IPS DF 4.7 (cell line): ENCODE results near the gene ANLN.
"Not testable (repeated sequence)": the region's sequence is repeated elsewhere in the genome, so short reads cannot be mapped to it uniquely, and the experiment has no call there.

Source experiments
- DNase-seq: peaks from one replicate; pipeline ENCODE4 v3.0.0-alpha.2; 2013; ENCODE audit warnings: low spot score; ENCODE audit errors: extremely low read depth

ANLN gene

GRCh38 chr7:36460811-36461429, 71.3 kb downstream of the ANLN start:
- DNase-seq, result no peak

- DNase-seq, result no peak
Measured at GRCh38 chr7:36462551-36463137, 73.0 kb downstream of the ANLN start.

- no peak for DNase-seq
Measured at GRCh38 chr7:36464271-36464670, 74.6 kb downstream of the ANLN start.

GRCh38 chr7:36466001-36466400, 76.3 kb downstream of the ANLN start:
- not testable (repeated sequence) for DNase-seq

- no peak for DNase-seq
Measured at GRCh38 chr7:36468370-36469101, 78.9 kb downstream of the ANLN start.

DNA sequence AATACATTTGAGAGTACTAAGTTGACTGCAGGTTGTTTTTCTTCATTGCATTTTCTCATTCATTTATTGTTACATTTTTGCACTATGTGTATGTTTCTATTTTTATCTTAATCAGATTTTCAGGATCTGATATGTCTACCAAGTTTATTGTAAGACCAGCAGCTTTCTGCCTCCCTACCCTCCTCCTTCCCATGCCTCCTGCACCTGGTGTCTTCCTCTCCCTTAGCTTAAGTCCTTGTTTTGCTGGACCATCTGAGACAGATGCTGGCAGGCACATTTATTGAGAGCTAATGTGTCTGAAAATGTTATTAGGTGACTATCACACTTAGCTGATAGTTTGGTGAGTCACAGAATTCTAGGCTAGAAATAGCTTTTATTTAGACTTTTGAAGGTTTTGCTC, 79.6 kb downstream of the ANLN start:
- no peak for DNase-seq

GRCh38 chr7:36472141-36472729, 82.6 kb downstream of the ANLN start:
- no peak for DNase-seq

GRCh38 chr7:36473454-36474282, 84.0 kb downstream of the ANLN start:
- DNase-seq, result peak; percentile 28

DNA sequence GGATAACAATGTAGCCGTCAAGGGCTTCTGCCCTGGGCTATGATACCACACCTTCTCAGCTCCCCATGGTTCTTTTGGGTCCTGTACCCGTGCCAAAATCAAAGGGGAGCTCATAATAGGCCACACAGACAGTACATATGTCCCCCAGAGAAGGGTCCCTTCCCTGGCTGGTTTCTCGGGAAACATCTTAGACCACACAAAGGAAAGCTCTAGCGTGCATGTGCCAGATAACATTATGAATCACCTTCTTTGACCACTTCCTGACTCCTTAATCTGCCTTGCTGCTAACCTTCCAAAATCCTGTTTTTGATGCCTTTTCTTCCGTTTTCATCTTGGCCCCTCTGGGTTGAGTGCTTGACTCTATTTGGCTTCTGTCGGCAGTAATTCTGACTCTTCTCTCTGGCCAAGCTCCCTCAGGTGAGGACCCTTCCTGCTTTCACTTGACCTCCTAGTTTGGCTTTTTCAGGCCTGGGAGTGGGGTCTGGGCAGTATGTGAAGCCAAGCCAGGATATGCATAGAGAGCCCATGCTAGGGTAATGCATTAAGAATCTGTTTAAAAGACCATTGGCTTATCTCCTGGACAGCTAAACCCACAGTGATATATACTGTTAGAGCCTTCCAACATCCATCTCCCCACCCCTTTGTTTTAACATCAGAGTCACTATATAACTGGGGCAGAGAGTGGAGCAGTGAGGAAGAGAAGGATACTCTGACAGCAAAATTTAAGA, 84.8 kb downstream of the ANLN start:
- no peak for DNase-seq

DNA sequence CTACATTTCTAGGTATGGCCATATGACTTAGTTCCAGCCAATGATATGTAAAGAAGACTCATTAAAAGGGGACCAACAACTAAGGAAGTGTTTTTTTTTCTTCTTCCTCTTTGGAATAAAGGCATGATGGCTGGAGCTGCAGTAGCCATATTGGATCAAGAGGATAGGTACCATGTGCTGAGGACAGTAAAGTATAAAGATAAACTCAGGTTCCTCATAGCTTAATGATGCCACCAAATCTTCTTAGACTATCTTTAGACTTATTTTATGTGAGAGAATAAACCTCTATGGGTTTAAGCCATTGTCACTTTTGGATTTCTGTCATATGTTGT, 85.3 kb downstream of the ANLN start:
- DNase-seq, result no peak

GRCh38 chr7:36475381-36475780, 85.7 kb downstream of the ANLN start:
- DNase-seq, result no peak

- no peak for DNase-seq
Measured at GRCh38 chr7:36478745-36479144, 89.1 kb downstream of the ANLN start.

- DNase-seq, result not testable (repeated sequence)
Measured at GRCh38 chr7:36483853-36484252, 94.2 kb downstream of the ANLN start.

DNA sequence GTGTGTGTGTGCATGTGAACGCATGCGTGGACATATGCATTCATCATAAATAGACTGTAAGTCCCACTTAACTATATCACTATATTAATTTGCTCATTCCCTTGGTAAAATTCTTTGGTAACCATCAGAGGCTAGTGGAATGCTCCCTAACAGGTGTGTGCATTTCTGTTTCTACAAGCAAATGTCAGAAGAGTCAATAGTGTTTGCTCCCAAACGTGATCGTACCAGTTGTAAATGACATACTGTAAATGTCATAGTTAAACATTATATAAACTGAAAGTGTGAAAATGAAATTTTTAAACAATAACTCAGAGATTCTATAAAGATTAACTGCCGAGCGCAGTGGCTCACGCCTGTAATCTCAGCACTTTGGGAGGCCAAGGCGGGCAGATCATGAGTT, 94.6 kb downstream of the ANLN start:
- no peak for DNase-seq

DNA sequence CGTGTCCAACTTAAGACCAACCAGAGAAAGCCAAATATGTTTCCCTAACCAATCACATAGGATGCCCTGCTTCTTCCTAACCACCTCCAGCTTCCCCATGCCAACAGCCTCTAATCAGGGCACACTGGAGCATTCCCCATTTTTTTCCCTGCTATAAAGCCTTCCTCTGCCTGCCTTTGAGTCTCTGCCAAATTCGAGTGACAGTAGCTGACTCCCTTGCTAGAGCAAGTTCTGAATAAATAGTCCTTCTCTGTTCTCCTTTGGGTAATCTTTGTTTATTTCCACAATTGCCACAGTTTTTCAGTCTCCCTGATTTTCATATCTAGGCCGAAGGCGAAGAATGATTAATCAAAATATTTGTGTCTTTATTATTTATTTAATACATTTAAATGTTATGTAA, 96.7 kb downstream of the ANLN start:
- DNase-seq, result no peak

DNA sequence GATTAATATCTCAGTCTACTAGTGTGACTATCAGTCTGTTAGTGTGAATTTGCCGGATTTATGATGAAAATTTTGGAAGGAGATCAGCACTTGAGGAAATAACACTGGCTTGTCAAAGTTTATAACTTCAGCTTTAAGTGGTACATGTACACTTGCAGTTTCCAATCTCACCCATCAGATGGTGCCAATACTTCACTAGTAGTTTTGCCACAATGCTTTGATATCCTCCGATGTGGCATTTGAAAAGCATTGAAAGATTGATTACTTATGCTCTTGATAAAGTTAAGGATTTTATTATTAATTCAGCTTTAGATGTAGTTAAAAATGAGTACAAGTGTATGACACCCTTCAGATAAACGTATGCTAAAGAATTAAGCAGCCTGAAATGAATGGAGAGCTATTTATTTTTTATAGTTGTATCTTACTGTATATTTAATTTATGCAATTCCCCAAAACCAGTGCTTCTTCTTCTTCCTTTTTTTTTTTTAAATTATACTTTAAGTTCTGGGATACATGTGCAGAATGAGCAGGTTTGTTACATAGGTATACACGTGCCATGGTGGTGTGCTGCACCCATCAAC, 98.2 kb downstream of the ANLN start:
- DNase-seq, result no peak

DNA sequence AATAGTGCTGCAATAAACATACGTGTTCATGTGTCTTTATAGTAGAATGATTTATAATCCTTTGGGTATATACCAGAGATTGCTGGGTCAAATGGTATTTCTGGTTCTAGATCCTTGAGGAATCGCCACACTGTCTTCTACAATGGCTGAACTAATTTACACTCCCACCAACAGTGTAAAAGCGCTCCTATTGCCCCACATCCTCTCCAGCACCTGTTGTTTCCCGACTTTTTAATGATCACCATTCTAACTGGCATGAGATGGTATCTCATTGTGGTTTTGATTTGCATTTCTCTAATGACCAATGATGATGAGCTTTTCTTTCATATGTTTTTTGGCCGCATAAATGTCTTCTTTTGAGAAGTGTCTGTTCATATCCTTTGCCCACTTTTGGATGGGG, 99.0 kb downstream of the ANLN start:
- DNase-seq, result not testable (repeated sequence)

DNA sequence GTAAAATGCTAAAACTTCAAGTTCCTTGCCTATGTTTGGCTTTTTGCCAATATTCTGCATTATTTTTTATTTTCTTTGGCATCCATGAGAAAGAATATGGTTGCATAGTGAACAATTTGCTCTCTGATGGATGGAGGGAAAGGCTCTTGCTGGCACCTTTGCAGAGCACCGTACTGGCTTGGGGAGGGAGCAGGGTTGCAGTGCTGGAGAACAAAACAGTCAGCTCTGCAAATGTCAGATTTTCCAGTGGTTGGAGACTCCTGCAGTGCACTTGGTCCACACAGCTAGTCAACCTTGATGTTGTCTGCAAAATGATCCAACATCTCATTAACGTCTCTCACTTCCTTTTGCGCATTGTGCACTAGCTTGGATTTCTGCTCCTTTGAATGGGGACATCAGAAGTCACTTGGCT, 100.8 kb downstream of the ANLN start:
- DNase-seq, result no peak

GRCh38 chr7:36491317-36491716, 101.7 kb downstream of the ANLN start:
- DNase-seq, result no peak

- DNase-seq, result no peak
Measured at GRCh38 chr7:36496576-36496975, 106.9 kb downstream of the ANLN start.

GRCh38 chr7:36497176-36497575, 107.5 kb downstream of the ANLN start:
- DNase-seq, result not testable (repeated sequence)
